Activated naive CD4-positive, alpha-beta T cell (primary cell): ENCODE data around the gene MMP23B.

Source experiments
- DNase-seq, 4 experiments: peaks; one replicate each; lab custom pipeline; 2025; lab: John Stamatoyannopoulos, UW

MMP23B gene

GRCh38 chr1:1602968-1603506, 28.9 kb upstream of the MMP23B start:
- DNase-seq, result no peak

- no peak for DNase-seq
Measured at GRCh38 chr1:1603671-1604373, 28.2 kb upstream of the MMP23B start.

GRCh38 chr1:1604374-1605033, 27.5 kb upstream of the MMP23B start:
- no peak for DNase-seq

DNA sequence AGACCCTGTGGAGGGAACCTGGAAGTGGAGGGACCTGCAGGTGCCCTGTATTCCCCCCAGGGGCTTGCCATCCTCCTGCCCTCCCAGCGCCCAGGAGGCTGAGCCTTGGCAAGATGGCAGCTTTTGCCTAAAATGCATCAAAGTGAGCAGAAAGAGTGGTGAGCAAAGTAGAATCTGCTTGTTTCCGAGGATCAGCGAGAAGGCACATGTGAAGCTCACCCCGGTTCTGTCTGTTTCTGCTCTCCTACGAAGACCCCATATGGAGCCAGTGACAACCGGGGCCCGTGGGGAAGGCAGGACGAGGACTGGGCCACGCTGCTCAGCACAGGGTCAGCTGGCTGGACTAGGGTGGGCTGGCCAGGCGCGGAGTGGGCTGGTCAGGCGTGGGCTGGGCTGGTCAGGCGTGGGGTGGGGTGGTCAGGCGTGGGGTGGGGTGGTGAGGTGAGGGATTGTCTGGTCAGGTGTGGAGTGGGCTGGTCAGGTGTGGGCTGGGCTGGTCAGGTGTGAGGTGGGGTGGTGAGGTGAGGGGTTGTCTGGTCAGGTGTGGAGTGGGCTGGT, 26.9 kb upstream of the MMP23B start:
- no peak for DNase-seq

DNA sequence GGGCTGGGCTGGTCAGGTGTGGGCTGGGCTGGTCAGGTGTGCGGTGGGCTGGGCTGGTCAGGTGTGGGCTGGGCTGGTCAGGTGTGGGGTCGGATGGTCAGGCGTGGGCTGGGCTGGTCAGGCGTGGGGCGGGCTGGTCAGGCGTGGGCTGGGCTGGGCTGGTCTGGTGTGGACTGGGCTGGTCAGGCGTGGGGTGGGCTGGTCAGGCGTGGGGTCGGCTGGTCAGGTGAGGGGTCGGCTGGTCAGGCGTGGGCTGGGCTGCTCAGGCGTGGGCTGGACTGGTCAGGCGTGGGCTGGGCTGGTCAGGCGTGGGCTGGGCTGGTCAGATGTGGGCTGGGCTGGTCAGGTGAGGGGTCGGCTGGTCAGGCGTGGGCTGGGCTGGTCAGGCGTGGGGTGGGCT, 26.2 kb upstream of the MMP23B start:
- DNase-seq, result no peak

- no peak for DNase-seq
Measured at GRCh38 chr1:1606232-1606631, 25.7 kb upstream of the MMP23B start.

GRCh38 chr1:1609822-1610485, 22.0 kb upstream of the MMP23B start:
- no peak for DNase-seq

- no peak for DNase-seq
Measured at GRCh38 chr1:1610796-1611195, 21.2 kb upstream of the MMP23B start.

GRCh38 chr1:1612104-1612400, 19.9 kb upstream of the MMP23B start:
- DNase-seq, result no peak

GRCh38 chr1:1613509-1614082, 18.4 kb upstream of the MMP23B start:
- no peak for DNase-seq

- DNase-seq, result peak in 2 of 4 experiments; percentile 39 to 43
Measured at GRCh38 chr1:1614204-1614953, 17.6 kb upstream of the MMP23B start.

DNA sequence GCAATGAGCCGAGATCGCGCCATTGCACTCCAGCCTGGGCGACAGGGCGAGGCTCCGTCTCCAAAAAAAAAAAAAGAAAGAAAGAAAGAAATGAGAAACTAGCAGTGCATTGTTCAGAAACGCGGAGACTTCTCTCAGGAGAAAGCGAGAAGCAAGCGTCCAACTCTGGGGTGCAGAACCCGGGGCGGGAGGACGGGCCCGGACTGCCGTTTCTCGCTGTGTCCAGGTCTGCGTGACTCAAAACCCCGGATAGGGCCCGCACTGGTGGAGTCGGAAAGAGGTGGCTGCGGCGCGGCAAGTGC, 17.1 kb upstream of the MMP23B start:
- no peak for DNase-seq

GRCh38 chr1:1615256-1616044, 16.5 kb upstream of the MMP23B start, which contains the start of gene MIB2:
MIB2 (plus strand) TSS chr1:1615500; CDS start chr1:1623453, 7,953 bp downstream.
- peak; percentile 87 to 99 (median 95) for DNase-seq

- peak in 1 of 4 experiments; percentile 40 for DNase-seq
Measured at GRCh38 chr1:1616045-1616790, 15.8 kb upstream of the MMP23B start.

- DNase-seq, result no peak
Measured at GRCh38 chr1:1616838-1617237, 15.1 kb upstream of the MMP23B start.

DNA sequence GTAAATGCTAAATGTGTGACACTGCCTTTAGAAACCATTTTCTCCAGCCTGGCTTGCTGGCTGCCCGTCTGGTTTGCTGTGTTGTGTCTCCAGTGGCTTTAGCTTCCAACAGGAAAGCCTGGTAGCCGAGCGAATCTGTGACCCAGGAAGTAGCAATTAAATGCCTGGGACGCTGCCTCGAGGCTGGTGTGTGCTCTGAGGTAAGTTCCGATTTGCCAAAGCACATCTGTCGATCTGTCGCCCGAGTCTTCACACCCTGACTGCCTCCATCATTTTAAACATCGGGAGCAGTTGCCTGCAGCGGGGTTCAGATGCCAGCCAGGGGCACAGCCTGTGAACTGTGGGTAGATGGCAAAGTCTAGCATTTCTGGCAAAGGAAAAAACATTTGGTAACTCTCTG, 14.5 kb upstream of the MMP23B start:
- DNase-seq, result no peak

- DNase-seq, result no peak
Measured at GRCh38 chr1:1617925-1618324, 14.0 kb upstream of the MMP23B start.

GRCh38 chr1:1618396-1619068, 13.4 kb upstream of the MMP23B start:
- no peak for DNase-seq

DNA sequence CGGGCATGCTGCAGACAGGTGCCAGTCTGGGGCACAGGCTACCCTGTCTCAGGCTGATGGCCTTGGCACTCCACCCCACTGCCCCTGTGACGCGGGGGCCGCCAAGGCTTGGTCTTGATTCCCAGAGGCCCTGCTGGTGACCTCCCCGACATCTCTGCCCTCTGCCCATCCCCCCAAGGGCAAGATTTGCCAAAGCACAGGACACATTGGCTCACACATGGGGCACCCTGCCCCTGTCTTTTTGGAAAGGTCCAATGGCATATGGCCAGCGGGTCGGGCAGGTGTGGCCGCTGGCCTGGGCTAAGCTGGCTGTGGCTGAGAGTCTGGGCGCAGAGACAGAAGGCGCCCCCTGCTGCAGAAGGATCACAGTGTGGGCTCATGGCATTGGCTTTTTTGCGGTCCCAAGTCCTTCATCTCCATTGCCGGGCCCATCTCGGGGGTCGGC, 12.0 kb upstream of the MMP23B start:
- DNase-seq, result no peak
